Neural cell (in vitro differentiated cells): Measurements from ENCODE around the gene OR2T35.

ENCODE experiments used
- EP300 ChIP-seq: fragments of 450-650 bp; conservative IDR thresholded peaks from 2 replicates; pipeline ENCODE4 v1.6.1; 2014; ENCODE audit warnings: antibody characterized with exemption, mild to moderate bottlenecking, moderate library complexity; ENCODE audit not compliant: poor library complexity, severe bottlenecking
- EZH2 ChIP-seq: fragments of 200-600, 300-800 bp; shearing (Covaris generic), sonication (generic); IDR thresholded peaks from 2 replicates; pipeline ENCODE4 v1.6.1; 2014; ENCODE audit warnings: antibody characterized with exemption, low read length, borderline replicate concordance, mild to moderate bottlenecking; ENCODE audit not compliant: insufficient read depth, poor library complexity, severe bottlenecking
- POLR2AphosphoS5 ChIP-seq: IDR thresholded peaks from 2 replicates; pipeline ENCODE4 v1.6.1; 2012
- TF ChIP-seq, protein P1 (sequence below): fragments of 450-650 bp; IDR thresholded peaks from 2 replicates; pipeline ENCODE4 v1.5.1; 2014; ENCODE audit warnings: antibody characterized with exemption, mild to moderate bottlenecking, moderate library complexity; ENCODE audit not compliant: poor library complexity, severe bottlenecking

GRCh38 chr1:248618878-248619277, 26.2 kb downstream of the OR2T35 start:
- TF ChIP-seq POLR2AphosphoS5 (no peak), EP300 (no peak), EZH2 (no peak)
- TF ChIP-seq, protein P1, sequence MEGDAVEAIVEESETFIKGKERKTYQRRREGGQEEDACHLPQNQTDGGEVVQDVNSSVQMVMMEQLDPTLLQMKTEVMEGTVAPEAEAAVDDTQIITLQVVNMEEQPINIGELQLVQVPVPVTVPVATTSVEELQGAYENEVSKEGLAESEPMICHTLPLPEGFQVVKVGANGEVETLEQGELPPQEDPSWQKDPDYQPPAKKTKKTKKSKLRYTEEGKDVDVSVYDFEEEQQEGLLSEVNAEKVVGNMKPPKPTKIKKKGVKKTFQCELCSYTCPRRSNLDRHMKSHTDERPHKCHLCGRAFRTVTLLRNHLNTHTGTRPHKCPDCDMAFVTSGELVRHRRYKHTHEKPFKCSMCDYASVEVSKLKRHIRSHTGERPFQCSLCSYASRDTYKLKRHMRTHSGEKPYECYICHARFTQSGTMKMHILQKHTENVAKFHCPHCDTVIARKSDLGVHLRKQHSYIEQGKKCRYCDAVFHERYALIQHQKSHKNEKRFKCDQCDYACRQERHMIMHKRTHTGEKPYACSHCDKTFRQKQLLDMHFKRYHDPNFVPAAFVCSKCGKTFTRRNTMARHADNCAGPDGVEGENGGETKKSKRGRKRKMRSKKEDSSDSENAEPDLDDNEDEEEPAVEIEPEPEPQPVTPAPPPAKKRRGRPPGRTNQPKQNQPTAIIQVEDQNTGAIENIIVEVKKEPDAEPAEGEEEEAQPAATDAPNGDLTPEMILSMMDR = no peak
